Trophoblast cell (in vitro differentiated cells and primary cell): ENCODE data around the gene TRIM17.
A peak's percentile ranks its signal among the peaks of the same experiment; 100 is the strongest.

Source experiments
- DNase-seq, 2 donors: peaks; one replicate each; pipeline ENCODE4 v3.0.0-alpha.2; 2016
- H2AFZ ChIP-seq: 2 replicates; pipeline ENCODE4 v1.6.1; 2013; ENCODE audit warnings: low read length, moderate library complexity, mild to moderate bottlenecking; ENCODE audit not compliant: insufficient read depth, poor library complexity
- H2AK5ac ChIP-seq: 2 replicates; pipeline ENCODE4 v1.6.1; 2013; ENCODE audit warnings: mild to moderate bottlenecking, low read length
- H2BK120ac ChIP-seq: 2 replicates; pipeline ENCODE4 v1.6.1; 2013; ENCODE audit warnings: low read length, mild to moderate bottlenecking, moderate library complexity; ENCODE audit not compliant: insufficient read depth, poor library complexity
- H2BK12ac ChIP-seq: 2 replicates; pipeline ENCODE4 v1.6.1; 2013; ENCODE audit warnings: mild to moderate bottlenecking, low read length, moderate library complexity
- H2BK5ac ChIP-seq: 2 replicates; pipeline ENCODE4 v1.6.1; 2013; ENCODE audit warnings: low read length, low read depth, moderate library complexity, mild to moderate bottlenecking; ENCODE audit not compliant: poor library complexity
- H3K14ac ChIP-seq: 2 replicates; pipeline ENCODE4 v1.6.1; 2013; ENCODE audit warnings: mild to moderate bottlenecking, low read length
- H3K18ac ChIP-seq: 2 replicates; pipeline ENCODE4 v1.6.1; 2013; ENCODE audit warnings: mild to moderate bottlenecking, low read length
- H3K23ac ChIP-seq: 2 replicates; pipeline ENCODE4 v1.6.1; 2013; ENCODE audit warnings: low read length
- H3K27ac ChIP-seq: 2 replicates; pipeline ENCODE4 v1.5.1; 2013; ENCODE audit warnings: low read depth, mild to moderate bottlenecking, inconsistent platforms, low read length, moderate library complexity
- H3K27me3 ChIP-seq: 2 replicates; pipeline ENCODE4 v1.6.1; 2013; ENCODE audit warnings: inconsistent platforms, mild to moderate bottlenecking, low read length, moderate library complexity; ENCODE audit not compliant: insufficient read depth
- H3K36me3 ChIP-seq, 2 experiments: 1 replicate in 1 of 2; 2 replicates in 1 of 2; pipeline ENCODE4 v1.6.1; 2013; ENCODE audit warnings: low read length in 2 of 2, mild to moderate bottlenecking in 2 of 2, moderate library complexity in 1 of 2; ENCODE audit not compliant: insufficient read depth in 2 of 2, control insufficient read depth in 1 of 2
- H3K4ac ChIP-seq: 2 replicates; pipeline ENCODE4 v1.6.1; 2013; ENCODE audit warnings: low read depth, mild to moderate bottlenecking, low read length, moderate library complexity
- H3K4me1 ChIP-seq, 2 experiments: 1 replicate in 1 of 2; 2 replicates in 1 of 2; pipeline ENCODE4 v1.6.1; 2013; ENCODE audit warnings: low read length in 2 of 2, mild to moderate bottlenecking in 2 of 2, moderate library complexity in 1 of 2; ENCODE audit not compliant: insufficient read depth in 2 of 2, control insufficient read depth in 1 of 2
- H3K4me2 ChIP-seq: 2 replicates; pipeline ENCODE4 v1.6.1; 2013; ENCODE audit warnings: inconsistent platforms, mild to moderate bottlenecking, low read length, moderate library complexity
- H3K4me3 ChIP-seq: 2 replicates; pipeline ENCODE4 v1.5.1; 2013; ENCODE audit warnings: mild to moderate bottlenecking, low read depth, low read length, inconsistent platforms
- H3K79me1 ChIP-seq: one replicate; pipeline ENCODE4 v1.6.1; 2013; ENCODE audit warnings: low read length
- H3K79me2 ChIP-seq: 2 replicates; pipeline ENCODE4 v1.6.1; 2013; ENCODE audit warnings: low read length, mild to moderate bottlenecking; ENCODE audit not compliant: control insufficient read depth, insufficient read depth, poor library complexity
- H3K9ac ChIP-seq: 2 replicates; pipeline ENCODE4 v1.6.1; 2013; ENCODE audit warnings: mild to moderate bottlenecking, low read length
- H3K9me3 ChIP-seq: 2 replicates; pipeline ENCODE4 v1.6.1; 2013; ENCODE audit warnings: low read depth, mild to moderate bottlenecking, control low read depth, inconsistent platforms, low read length; ENCODE audit not compliant: insufficient read depth
- H4K12ac ChIP-seq: 2 replicates; pipeline ENCODE4 v1.6.1; 2013; ENCODE audit warnings: low read depth, mild to moderate bottlenecking, low read length, moderate library complexity
- H4K8ac ChIP-seq: 2 replicates; pipeline ENCODE4 v1.6.1; 2013; ENCODE audit warnings: low read depth, mild to moderate bottlenecking, low read length, moderate library complexity
- H4K91ac ChIP-seq: one replicate; pipeline ENCODE4 v1.6.1; 2013; ENCODE audit warnings: low read depth, mild to moderate bottlenecking, low read length, moderate library complexity
- WGBS: extraction: QIAGEN DNeasy Blood & Tissue Kit; methylation state at CpG from one replicate; pipeline ENCODE4 v1.1.7; 2013; ENCODE audit warnings: missing lambda C conversion rate; ENCODE audit not compliant: insufficient read length, insufficient coverage; ENCODE audit errors: extremely low coverage; 5-methylcytosine and 5-hydroxymethylcytosine counted together

Gene TRIM17

DNA sequence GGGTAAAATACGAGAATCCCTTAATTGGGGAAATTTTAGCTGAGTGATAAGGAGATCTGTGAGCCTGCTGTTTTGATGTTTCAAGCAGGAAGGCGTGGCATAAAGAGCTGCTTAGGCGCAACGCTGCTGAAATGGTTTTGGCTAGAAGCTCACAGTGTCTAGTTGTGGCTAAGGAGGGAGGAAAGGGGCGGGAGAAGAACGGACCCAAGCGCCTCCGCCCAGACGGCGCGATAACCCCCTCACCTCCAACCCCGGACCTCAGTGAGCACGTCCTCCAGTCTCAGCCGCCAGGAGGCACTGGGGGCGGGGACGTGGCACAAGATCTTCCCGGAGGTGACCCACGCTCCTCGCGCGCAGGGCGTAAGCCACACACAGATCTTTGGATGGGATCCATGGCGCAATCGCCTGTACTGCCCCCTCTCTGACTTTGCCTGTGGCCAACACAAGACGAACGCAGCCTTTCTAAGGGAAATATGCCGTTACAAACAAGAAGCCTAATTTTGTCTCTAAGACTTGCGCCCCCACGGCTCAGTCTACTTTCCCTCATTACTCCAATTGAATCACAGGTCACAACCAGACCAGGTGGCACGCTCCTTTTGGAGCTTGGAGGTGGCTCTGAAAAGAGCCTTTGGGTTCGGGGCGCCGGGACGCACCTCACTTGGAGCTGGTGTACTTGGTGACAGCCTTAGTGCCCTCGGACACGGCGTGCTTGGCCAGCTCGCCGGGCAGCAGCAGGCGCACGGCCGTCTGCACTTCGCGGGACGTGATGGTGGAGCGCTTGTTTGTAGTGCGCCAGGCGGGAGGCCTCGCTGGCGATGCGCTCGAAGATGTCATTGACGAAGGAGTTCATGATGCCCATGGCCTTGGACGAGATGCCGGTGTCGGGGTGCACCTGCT is 47.1 kb upstream of the TRIM17 start:
- peak overlapping the region; percentile 44 for H3K4me2 ChIP-seq
- no peak overlapping the region for H4K8ac ChIP-seq
- peaks cover 4 to 10% of the 10 kb centered on the region in 2 experiments for H3K4me1 ChIP-seq
- no CpG with 5 or more reads among the region's 56 CpGs for WGBS
- no peak overlapping the region for H2BK12ac ChIP-seq
- no peaks in the 10 kb centered on the region for H3K79me2 ChIP-seq
- peaks cover 26% of the 10 kb centered on the region for H3K27me3 ChIP-seq
- no peaks in the 10 kb centered on the region for H3K79me1 ChIP-seq
- H3K27ac ChIP-seq, result no peak overlapping the region
- no peak overlapping the region for H4K91ac ChIP-seq
- H3K9ac ChIP-seq, result peak overlapping the region; percentile 22
- H3K14ac ChIP-seq, result no peak overlapping the region
- H3K4me3 ChIP-seq, result no peak overlapping the region
- H2BK5ac ChIP-seq, result no peak overlapping the region
- H3K36me3 ChIP-seq, result no peaks in the 10 kb centered on the region
- peaks cover 5% of the 10 kb centered on the region for H3K9me3 ChIP-seq
- H3K4ac ChIP-seq, result no peak overlapping the region
- H3K23ac ChIP-seq, result no peak overlapping the region
- H4K12ac ChIP-seq, result no peak overlapping the region
- H2AFZ ChIP-seq, result no peak overlapping the region
- peak in 1 of 2 donors; percentile 25 for DNase-seq
- no peak overlapping the region for H2BK120ac ChIP-seq
- no peak overlapping the region for H2AK5ac ChIP-seq
- H3K18ac ChIP-seq, result no peak overlapping the region

DNA sequence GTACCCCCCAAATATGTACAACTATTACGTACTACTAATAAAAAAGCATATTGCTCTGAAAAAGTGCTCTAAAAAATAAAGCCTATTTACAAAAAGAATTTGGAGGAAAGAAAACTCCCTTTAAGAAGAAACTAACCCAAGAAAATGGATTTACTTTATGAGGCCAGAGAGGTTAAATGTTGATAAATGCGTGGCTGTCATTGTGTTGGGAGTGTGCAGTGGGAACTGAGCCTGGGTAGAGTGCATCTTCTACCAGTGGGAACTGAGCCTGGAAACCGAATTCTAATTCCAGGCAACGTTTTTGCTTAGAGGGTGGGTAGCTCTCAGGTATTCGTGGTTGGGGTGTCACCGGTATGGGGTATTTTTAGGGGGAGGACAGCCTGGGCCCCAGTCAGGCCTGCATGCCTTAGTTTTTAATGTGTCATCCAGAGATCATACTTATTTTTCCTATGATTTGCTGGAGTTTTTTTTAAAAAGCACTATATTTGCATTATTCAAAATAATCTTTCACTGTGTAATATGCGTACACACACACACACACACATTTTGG is 46.4 kb upstream of the TRIM17 start:
- Histone ChIP-seq H2BK5ac (no peak overlapping the region), H4K12ac (no peak overlapping the region), H3K36me3 (no peaks in the 10 kb centered on the region), H3K9ac (no peak overlapping the region), H3K4ac (no peak overlapping the region), H4K8ac (no peak overlapping the region), H3K27ac (no peak overlapping the region), H3K14ac (no peak overlapping the region), H3K4me2 (peak overlapping the region; percentile 19), H3K4me1 (peaks cover 4 to 10% of the 10 kb centered on the region in 2 experiments), H3K9me3 (peaks cover 5% of the 10 kb centered on the region), H2AK5ac (no peak overlapping the region), H3K23ac (no peak overlapping the region), H3K79me2 (no peaks in the 10 kb centered on the region), H2AFZ (no peak overlapping the region), H3K79me1 (no peaks in the 10 kb centered on the region), H3K4me3 (no peak overlapping the region), H3K18ac (no peak overlapping the region), H2BK120ac (no peak overlapping the region), H2BK12ac (no peak overlapping the region), H3K27me3 (peaks cover 26% of the 10 kb centered on the region), H4K91ac (no peak overlapping the region)
- DNase-seq, result no peak
- no CpG with 5 or more reads among the region's 7 CpGs for WGBS

DNA sequence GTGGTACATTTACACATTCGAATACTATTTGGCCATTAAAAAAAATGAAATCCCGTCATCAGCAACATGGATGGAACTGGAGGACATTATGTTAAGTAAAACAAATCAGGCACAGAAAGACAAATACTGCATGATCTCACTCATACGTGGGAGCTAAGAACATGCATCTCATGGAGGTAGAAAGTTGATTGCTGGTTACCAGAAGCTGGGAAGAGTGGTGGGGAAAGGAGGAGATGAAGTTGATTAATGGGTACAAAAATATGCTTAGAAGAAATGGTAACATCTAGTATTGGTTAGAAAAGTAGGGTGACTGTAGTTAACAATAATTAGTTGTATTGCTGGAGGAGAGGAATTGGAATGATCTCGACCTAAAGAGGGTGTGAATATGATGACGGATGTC is 45.9 kb upstream of the TRIM17 start:
- no peak overlapping the region for H3K23ac ChIP-seq
- no peak for DNase-seq
- H3K27ac ChIP-seq, result no peak overlapping the region
- no peak overlapping the region for H2AK5ac ChIP-seq
- no peak overlapping the region for H3K4me3 ChIP-seq
- no peaks in the 10 kb centered on the region for H3K79me1 ChIP-seq
- no peak overlapping the region for H3K9ac ChIP-seq
- H4K12ac ChIP-seq, result no peak overlapping the region
- H3K9me3 ChIP-seq, result peaks cover 5% of the 10 kb centered on the region
- H4K8ac ChIP-seq, result no peak overlapping the region
- peaks cover 23% of the 10 kb centered on the region for H3K27me3 ChIP-seq
- H2BK120ac ChIP-seq, result no peak overlapping the region
- H3K4ac ChIP-seq, result no peak overlapping the region
- no peak overlapping the region for H4K91ac ChIP-seq
- WGBS, result no CpG with 5 or more reads among the region's 5 CpGs
- H3K4me2 ChIP-seq, result no peak overlapping the region
- peaks cover 4 to 10% of the 10 kb centered on the region in 2 experiments for H3K4me1 ChIP-seq
- H2BK5ac ChIP-seq, result no peak overlapping the region
- H3K36me3 ChIP-seq, result no peaks in the 10 kb centered on the region
- H3K79me2 ChIP-seq, result peaks cover under 1% of the 10 kb centered on the region
- no peak overlapping the region for H3K14ac ChIP-seq
- no peak overlapping the region for H2BK12ac ChIP-seq
- H2AFZ ChIP-seq, result no peak overlapping the region
- H3K18ac ChIP-seq, result no peak overlapping the region

DNA sequence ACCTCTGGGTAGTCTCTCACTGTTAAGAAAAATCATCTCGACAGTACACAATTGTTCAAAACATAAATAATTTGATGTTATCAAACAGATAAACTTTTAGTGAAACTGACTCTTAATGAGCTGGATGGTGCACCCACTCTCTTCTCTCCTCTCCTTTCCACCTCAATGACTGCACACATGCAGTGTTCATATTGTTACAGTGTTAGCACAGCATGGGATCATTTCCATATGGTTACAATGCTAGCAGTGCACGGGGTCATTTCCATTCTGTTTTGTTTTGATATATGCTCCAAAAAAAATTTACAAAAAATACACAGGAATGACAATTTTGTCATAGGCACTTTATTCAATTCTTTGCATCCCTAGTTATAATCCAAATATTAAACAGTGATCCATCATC is 44.2 kb upstream of the TRIM17 start:
- H4K12ac ChIP-seq, result no peak overlapping the region
- H3K4me1 ChIP-seq, result peaks cover 4 to 14% of the 10 kb centered on the region in 2 experiments
- no peak overlapping the region for H3K4ac ChIP-seq
- peaks cover 5% of the 10 kb centered on the region for H3K79me1 ChIP-seq
- no peak overlapping the region for H3K18ac ChIP-seq
- no CpG with 5 or more reads among the region's 2 CpGs for WGBS
- no peak overlapping the region for H3K27ac ChIP-seq
- no peak overlapping the region for H3K4me3 ChIP-seq
- no peak overlapping the region for H2AFZ ChIP-seq
- no peak overlapping the region for H3K14ac ChIP-seq
- H3K27me3 ChIP-seq, result peaks cover 21% of the 10 kb centered on the region
- peaks cover 5% of the 10 kb centered on the region for H3K9me3 ChIP-seq
- H3K9ac ChIP-seq, result no peak overlapping the region
- H2BK12ac ChIP-seq, result no peak overlapping the region
- no peak overlapping the region for H2BK5ac ChIP-seq
- no peak overlapping the region for H4K8ac ChIP-seq
- H3K4me2 ChIP-seq, result no peak overlapping the region
- H3K23ac ChIP-seq, result no peak overlapping the region
- H4K91ac ChIP-seq, result no peak overlapping the region
- H2AK5ac ChIP-seq, result no peak overlapping the region
- no peak overlapping the region for H2BK120ac ChIP-seq
- no peaks in the 10 kb centered on the region for H3K36me3 ChIP-seq
- peaks cover 3% of the 10 kb centered on the region for H3K79me2 ChIP-seq
- DNase-seq, result no peak
